Esophagus squamous epithelium (tissue), 5 donors: ENCODE measurements around the gene FGGY. TPM values are rescaled to one million over a fixed set of nuclear protein-coding genes. Genes with fewer than 3 reads are reported as not detected.

Experiments used
- DNase-seq: peaks from one replicate; lab custom pipeline; 2025; lab: John Stamatoyannopoulos, UW
- H3K27ac ChIP-seq, 4 donors: fragments of 200-600 bp; sonication (generic); one replicate each; pipeline ENCODE4 v1.5.1; 2016 to 2019; ENCODE audit warnings: mild to moderate bottlenecking in 1 of 4
- H3K27me3 ChIP-seq, 4 donors: fragments of 200-600 bp; sonication (generic); 1 replicate in 3 of 4; 2 replicates in 1 of 4; pipeline versions ENCODE4 v1.5.1 to v1.6.0; 2017 to 2021; ENCODE audit warnings: antibody characterized with exemption in 1 of 4
- H3K36me3 ChIP-seq, 3 donors: fragments of 200-600 bp; sonication (generic); one replicate each; pipeline ENCODE4 v1.5.1; 2016 to 2019
- H3K4me1 ChIP-seq, 3 donors: fragments of 200-600 bp; sonication (generic); one replicate each; pipeline ENCODE4 v1.5.1; 2017 to 2019
- H3K4me3 ChIP-seq, 4 donors: fragments of 200-600 bp; sonication (generic); 1 replicate in 3 of 4; 2 replicates in 1 of 4; pipeline ENCODE4 v1.5.1; 2016 to 2019; ENCODE audit warnings: mild to moderate bottlenecking in 2 of 4, moderate library complexity in 1 of 4
- H3K9me3 ChIP-seq, 3 donors: fragments of 200-600 bp; sonication (generic); one replicate each; pipeline ENCODE4 v1.5.1; 2016 to 2019
- POLR2A ChIP-seq, 4 donors: fragments of 450-650 bp; IDR thresholded peaks; one replicate each; pipeline ENCODE4 v1.6.1; 2017; ENCODE audit warnings: antibody characterized with exemption in 4 of 4, mild to moderate bottlenecking in 4 of 4, moderate library complexity in 3 of 4
- WGBS, 2 donors: methylation state at CpG; one replicate each; pipeline ENCODE4 v1.1.5; 2018; 5-methylcytosine and 5-hydroxymethylcytosine counted together
- intact Hi-C: fragments of 100-400 bp; cut with DNase I; formaldehyde crosslinking; loops from one replicate; pipeline ENCODE4 v1.15.0; 2022
- total RNA-seq, 4 donors: library from RNA; depleted of rRNA; stranded (reverse); fragments of >200 nt; gene quantifications; one replicate each; pipeline ENCODE4 v1.1.0, GENCODE V29; 2016
- TF ChIP-seq, protein P1 (sequence below), 6 experiments: fragments of 450-650 bp in 4 of 6; fragments of 200-600 bp in 2 of 6; sonication (generic) in 2 of 6; IDR thresholded peaks; one replicate each; pipeline ENCODE4 v1.5.1; 2016 to 2019; ENCODE audit warnings: antibody characterized with exemption in 6 of 6, mild to moderate bottlenecking in 4 of 6, moderate library complexity in 4 of 6
- donor health status: DM: yes; HTN: yes; CAD: no.

Gene FGGY
- total RNA-seq, 4 donors from 2014 or later = 6.0 to 18.1 (median 9.3) TPM

DNA sequence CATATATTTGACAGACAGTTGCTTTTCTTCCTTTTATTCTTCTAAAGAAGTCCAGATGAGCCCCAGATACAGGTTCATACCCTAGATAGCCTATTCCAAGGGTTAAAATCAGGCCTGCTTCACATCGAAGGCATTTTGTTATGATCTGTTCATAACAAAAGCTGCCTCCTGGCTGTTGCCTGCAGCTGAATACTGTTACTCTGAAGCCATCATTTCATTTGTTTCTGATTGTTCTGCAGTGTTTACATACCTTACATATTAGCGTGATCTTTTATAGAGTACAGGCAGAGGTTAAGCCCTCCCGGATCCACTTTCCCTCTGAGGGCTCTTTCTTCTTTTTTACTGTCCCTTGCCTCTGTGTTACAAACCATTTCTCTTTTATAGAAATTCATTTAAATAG is 298.9 kb downstream of the FGGY start:
- Histone ChIP-seq H3K9me3 (no peaks in the 10 kb centered on the region), H3K36me3 (no peaks in the 10 kb centered on the region), H3K4me3 (no peak overlapping the region), H3K27ac (peak overlapping the region; percentile 51 to 77 (median 69)), H3K27me3 (no peaks in the 10 kb centered on the region), H3K4me1 (peaks cover 13 to 40% (median 20%) of the 10 kb centered on the region in 3 donors)
- intact Hi-C loops = no loop called here
- TF ChIP-seq POLR2A (IDR thresholded peaks at IDR 0.05) = no peak
- TF ChIP-seq, protein P1, sequence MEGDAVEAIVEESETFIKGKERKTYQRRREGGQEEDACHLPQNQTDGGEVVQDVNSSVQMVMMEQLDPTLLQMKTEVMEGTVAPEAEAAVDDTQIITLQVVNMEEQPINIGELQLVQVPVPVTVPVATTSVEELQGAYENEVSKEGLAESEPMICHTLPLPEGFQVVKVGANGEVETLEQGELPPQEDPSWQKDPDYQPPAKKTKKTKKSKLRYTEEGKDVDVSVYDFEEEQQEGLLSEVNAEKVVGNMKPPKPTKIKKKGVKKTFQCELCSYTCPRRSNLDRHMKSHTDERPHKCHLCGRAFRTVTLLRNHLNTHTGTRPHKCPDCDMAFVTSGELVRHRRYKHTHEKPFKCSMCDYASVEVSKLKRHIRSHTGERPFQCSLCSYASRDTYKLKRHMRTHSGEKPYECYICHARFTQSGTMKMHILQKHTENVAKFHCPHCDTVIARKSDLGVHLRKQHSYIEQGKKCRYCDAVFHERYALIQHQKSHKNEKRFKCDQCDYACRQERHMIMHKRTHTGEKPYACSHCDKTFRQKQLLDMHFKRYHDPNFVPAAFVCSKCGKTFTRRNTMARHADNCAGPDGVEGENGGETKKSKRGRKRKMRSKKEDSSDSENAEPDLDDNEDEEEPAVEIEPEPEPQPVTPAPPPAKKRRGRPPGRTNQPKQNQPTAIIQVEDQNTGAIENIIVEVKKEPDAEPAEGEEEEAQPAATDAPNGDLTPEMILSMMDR (IDR thresholded peaks at IDR 0.05) = no peak
- WGBS, 2 donors = 15 to 25% methylated on average over 3 of the region's 3 CpGs
- DNase-seq = no peak

DNA sequence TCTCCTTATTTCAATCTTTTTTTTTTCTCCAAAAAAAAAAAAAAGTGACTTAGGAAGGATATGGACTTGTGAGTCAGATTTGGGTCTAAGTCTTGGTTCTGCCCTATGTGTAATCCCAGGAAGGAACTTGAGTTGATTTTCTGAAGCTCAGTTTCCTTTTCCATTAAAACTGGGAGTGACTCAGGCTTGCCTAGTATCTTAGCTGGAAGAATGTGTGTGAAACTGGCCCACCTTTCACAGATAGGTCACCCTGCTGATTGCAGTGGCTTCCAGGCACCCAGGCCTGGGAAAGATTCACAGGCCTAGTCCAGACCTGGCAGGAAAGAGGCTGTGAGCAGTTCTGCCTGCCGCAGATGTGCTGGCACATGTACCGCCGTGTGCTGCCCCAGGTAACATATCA is 299.5 kb downstream of the FGGY start:
- DNase-seq = no peak
- Histone ChIP-seq H3K4me3 (no peak overlapping the region), H3K9me3 (no peaks in the 10 kb centered on the region), H3K4me1 (peaks cover 13 to 40% (median 20%) of the 10 kb centered on the region in 3 donors), H3K27ac (peak overlapping the region; percentile 51 to 88 (median 73)), H3K27me3 (no peaks in the 10 kb centered on the region), H3K36me3 (no peaks in the 10 kb centered on the region)
- intact Hi-C loops = no loop called here
- 27 to 54% methylated on average over 3 of the region's 3 CpGs for WGBS, 2 donors
- TF ChIP-seq POLR2A (IDR thresholded peaks at IDR 0.05) = no peak
- TF ChIP-seq, protein P1 (IDR thresholded peaks at IDR 0.05) = no peak

GRCh38 chr1:59596956-59597355 is 300.1 kb downstream of the FGGY start:
- H3K4me3 ChIP-seq = no peak overlapping the region
- intact Hi-C loops = no loop called here
- no peaks in the 10 kb centered on the region for H3K36me3 ChIP-seq
- no peaks in the 10 kb centered on the region for H3K9me3 ChIP-seq
- peak overlapping the region; percentile 51 to 88 (median 73) for H3K27ac ChIP-seq
- no peaks in the 10 kb centered on the region for H3K27me3 ChIP-seq
- no peak for DNase-seq
- 40 to 47% methylated on average over 1 of the region's 1 CpG for WGBS, 2 donors
- TF ChIP-seq POLR2A (IDR thresholded peaks at IDR 0.05) = no peak
- TF ChIP-seq, protein P1 (IDR thresholded peaks at IDR 0.05) = no peak
- peaks cover 13 to 40% (median 20%) of the 10 kb centered on the region in 3 donors for H3K4me1 ChIP-seq

DNA sequence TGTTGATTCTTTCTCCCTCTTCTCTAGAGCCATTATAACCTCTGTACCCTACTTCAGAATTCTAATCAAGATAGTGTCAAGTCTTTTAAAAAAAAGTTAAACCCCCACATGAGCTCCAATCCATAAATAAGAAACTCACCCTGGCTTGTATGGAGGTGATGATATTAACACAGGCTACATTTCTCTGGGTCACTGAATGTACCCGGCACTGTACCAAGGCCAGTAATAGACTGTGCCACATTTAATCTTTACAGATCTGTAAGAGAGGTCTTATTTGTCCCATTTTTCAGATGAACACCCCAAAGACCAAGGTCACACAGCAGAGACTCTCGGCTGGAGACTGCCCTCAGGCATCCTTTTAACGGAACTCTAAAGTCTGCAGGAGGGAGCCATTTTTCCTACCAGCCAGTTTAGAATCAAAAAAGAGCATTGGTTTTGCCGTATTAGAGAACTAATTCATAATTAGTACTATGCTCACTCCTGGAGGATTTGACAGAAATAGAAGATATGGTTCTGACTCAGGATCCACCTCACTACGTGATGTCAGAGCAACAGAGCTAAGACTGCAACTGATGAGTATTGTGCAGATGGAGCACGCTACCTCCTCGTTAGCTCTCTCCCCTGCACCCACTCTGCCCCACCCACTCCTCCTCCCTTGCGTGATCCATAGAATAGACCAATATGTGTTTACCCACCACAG is 300.7 kb downstream of the FGGY start:
- Histone ChIP-seq H3K9me3 (no peaks in the 10 kb centered on the region), H3K4me3 (no peak overlapping the region), H3K4me1 (peaks cover 13 to 40% (median 20%) of the 10 kb centered on the region in 3 donors), H3K36me3 (no peaks in the 10 kb centered on the region), H3K27ac (peak overlapping the region; percentile 51 to 88 (median 73)), H3K27me3 (no peaks in the 10 kb centered on the region)
- intact Hi-C loops = no loop called here
- TF ChIP-seq, protein P1 (IDR thresholded peaks at IDR 0.05) = no peak
- TF ChIP-seq POLR2A (IDR thresholded peaks at IDR 0.05) = no peak
- no peak for DNase-seq
- 91% methylated on average over 7 to 8 of the region's 8 CpGs for WGBS, 2 donors

DNA sequence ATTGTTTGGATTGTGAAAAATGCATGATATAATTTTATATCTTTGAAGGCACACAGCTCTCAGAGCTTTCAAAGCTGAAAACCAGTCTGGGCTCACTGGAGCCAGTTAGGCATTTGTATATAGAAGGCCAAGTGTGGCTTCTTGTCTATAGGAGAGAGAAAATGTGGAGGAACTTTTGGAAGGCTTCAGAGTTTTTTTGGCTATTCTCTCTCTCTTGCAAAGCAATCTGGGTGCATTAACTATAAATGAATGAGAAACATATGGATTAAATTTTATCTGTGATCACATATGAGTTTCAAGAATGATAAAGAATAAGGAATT is 301.2 kb downstream of the FGGY start:
- no peak for TF ChIP-seq POLR2A (IDR thresholded peaks at IDR 0.05)
- TF ChIP-seq, protein P1 (IDR thresholded peaks at IDR 0.05) = no peak
- H3K9me3 ChIP-seq = no peaks in the 10 kb centered on the region
- H3K4me1 ChIP-seq = peaks cover 13 to 40% (median 20%) of the 10 kb centered on the region in 3 donors
- H3K27me3 ChIP-seq = no peaks in the 10 kb centered on the region
- H3K36me3 ChIP-seq = no peaks in the 10 kb centered on the region
- no peak overlapping the region for H3K27ac ChIP-seq
- no peak overlapping the region for H3K4me3 ChIP-seq
- no peak for DNase-seq
- intact Hi-C loops = no loop called here
